Measurements from ENCODE around the gene DTX4.

Gene DTX4

DNA sequence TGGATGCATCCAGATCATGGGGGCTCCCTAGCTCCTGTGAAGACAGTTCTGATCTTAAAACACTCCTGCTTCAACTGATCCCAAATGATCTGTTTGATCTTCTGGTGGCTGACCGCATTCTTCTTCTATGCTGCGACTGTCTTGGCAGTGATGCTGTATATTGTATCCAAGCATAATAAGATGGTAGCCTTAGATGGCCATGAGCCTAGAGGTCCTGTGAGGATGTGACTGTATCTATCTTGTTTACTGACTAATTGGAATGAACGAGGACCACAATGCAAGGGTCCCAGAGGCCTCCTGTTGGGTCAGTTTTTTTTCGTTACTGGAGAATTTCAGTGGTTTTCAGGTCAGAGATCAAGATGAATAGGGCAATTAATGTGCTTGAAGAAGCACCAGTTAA, 47.9 kb downstream of the DTX4 start:
- no peak for DNase-seq

DNA sequence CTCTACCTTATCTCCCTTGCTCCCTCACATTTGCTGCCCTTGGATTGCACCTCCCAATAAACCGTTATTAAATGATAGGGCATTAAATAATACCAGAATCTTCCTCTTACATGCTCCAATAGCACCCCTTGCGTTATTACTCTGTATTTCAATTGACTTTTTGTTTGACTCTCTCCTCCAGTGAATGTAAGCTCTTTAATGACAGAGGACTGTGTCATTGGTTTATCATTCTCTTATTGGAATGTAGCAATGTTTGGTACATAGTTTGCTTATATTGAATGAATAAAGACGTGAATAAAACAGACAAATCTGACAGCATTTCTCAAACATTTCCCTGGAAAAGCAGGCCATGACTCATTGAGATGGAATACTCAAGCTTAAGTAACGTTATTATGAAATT, 49.5 kb downstream of the DTX4 start:
- DNase-seq: no peak

DNA sequence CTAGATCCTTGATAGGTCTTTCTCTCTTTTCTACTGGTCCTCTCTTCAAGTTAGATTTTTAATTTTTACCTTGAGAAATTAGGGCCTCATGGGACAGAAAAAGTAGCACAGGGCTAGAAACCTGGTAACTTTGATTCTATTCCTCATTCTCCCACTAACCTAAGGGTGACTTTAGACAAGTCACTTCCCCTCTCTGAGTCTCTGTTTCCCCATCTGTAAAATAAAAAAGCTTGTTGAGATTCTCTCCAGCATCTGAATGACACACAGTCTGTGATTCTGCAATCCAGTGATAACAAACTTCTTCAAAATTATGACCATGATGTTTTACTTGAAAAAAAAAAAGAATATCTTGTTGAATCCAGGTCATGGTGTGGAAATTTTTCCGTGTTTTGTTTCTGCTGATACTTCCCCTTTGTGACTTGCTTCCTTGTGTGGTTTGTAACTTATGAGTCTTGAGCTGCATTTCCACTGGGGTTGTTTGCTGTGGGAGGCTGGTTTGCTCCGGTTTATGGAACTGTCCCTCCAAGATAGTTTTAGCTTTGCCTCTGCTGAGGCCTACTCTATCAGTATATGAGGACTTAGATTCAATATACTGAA, 50.6 kb downstream of the DTX4 start:
- no peak for DNase-seq

- DNase-seq: no peak
These were observed 51.2 kb downstream of the DTX4 start for GRCh38 chr11:59223177-59223576.

DNA sequence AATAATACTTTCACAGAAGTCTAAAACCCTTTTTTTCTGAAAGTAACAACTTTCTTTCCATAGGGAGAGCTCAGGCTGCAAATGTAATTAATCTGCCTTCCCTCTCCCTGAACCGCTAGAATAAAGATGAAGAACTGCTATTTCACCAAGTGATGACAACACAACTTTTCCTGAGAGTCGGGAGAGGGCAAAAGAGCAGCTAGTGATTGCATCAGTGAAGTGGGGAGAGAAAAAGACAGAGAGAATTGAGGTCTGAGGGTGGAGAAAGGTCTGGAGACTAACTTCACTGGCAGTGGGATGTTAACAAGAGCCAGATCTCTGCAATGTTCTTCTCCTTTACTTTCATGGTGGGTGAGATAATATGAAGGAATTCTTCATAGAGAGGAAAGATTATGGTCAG, 51.7 kb downstream of the DTX4 start:
- no peak for DNase-seq

DNA sequence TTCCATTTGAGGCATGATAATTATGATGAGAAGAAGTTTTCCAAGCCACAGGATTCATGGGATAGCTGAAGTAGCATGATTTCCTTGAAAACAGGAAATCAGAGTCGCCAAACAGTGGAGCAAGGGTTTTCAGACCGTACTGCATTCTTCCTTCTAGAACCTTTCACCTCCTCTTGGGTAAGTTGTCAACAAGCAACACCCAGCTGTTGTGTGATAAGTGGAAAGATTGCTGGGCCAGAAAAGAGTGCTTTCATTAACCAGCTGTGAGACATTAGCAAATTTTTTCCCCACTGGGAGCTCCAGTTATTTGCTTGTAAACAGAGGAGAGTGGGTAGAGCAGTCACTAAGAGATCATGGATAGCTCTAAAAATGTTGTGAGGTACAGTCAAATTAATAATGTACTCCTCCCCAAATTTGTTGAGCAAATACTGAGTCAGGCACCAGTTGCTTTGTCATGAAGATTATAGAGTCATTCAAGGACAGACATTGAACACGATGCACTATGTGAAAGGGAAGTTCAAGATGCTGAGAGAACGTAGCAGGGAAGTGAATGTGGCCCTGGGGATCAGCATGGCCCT, 52.5 kb downstream of the DTX4 start:
- no peak for DNase-seq

DNA sequence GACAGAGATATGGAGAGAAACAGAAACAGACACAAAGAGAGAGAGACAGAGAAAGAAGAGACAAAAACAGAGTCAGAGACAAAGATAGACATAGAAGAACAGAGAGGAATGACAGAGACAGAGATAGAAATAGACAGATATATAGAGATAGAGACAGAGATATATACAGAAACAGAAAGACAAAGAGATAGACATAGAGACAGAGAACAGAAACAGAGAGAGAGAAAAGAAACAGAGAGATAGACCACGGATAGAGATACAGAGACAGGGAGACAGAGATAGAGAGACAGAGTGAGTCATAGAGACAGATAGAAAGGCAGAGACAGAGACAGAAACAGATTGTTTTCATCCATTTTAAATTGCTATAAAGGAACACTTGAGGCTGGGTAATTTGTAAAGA, 53.1 kb downstream of the DTX4 start:
- no peak for DNase-seq

GRCh38 chr11:59226396-59226795, 54.5 kb downstream of the DTX4 start:
- DNase-seq: no peak

DNA sequence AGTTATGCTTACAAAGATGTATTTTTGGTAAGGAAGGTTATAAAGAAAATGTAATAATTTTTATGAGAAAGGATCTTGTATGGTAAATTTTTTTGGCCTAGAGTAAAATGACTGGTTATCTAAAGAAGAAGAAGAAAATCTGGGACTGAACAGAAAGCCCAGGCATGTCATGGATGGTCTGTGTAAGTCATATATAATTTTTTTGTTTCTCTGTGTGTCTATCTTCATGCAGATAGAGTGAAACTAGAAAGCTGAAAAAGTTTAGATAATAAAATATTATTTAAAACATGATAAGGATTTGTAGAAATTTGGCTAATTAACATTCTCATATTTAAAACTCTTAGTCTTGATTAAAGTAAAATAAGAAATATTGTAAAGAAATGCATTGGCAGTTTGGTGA, 68.4 kb downstream of the DTX4 start:
- no peak for DNase-seq

DNA sequence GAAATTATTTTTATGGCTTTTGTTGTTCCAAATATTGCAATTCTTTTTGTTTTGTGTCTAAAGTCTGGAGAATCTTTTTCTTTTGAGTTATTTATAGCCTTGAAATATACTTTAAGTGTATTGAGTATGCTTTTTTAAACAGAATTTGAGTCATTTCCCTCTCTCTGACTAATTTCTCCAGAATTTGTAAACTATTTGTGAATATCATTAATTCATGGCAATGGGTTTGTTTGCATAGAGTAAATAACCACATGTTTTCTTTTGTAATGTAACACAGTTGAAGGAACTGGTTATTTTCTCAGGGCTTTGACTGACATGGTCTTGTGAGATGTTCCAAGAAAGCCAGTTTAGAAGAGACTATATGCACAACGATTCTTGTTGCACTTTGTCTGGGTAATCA, 71.7 kb downstream of the DTX4 start:
- DNase-seq: no peak

DNA sequence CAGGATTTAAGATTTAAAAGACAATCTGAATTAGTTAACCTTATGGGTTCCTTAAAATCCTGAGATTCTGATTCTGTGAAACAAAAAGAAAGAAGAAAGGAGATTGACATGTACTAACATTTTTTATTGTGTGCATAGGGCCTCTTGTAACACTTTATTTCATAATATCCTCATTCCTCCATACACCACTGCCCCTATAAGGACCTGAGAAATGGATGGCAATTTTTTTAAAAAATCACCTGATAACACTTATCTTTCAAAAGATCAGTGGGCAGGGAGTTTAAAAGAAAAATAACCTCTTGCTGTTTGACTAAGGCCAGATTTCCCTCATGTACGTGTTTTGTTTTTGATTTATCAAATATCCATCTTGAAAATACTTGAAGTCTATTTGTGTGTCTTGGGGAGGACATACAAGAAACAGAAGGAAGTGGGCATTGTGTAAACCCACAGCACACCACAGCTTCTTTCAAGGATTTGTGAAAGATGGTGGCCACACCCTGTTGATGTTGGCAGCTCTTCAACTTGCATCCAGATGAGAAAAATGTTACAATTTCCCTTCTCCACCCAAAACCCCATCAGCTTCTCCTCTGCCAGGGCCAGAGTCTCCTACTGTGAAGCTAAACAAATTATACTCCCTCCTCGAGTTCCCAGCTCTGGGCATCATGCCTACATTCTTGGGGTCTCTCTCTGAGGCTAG, 75.7 kb downstream of the DTX4 start:
- no peak for DNase-seq

- no peak for DNase-seq
These were observed 77.6 kb downstream of the DTX4 start for GRCh38 chr11:59249535-59249934.

GRCh38 chr11:59253001-59253400, 81.1 kb downstream of the DTX4 start:
- DNase-seq: no peak

GRCh38 chr11:59254286-59254685, 82.4 kb downstream of the DTX4 start:
- DNase-seq: no peak

- no peak for DNase-seq
These were observed 83.3 kb downstream of the DTX4 start for GRCh38 chr11:59255281-59255680.
